ENCODE results near the gene EXOC4. TPM values are rescaled to one million over a fixed set of nuclear protein-coding genes. Genes with fewer than 3 reads are reported as not detected.

EXOC4 gene
- total and polyA plus RNA-seq, 2 of the 13 experiments (the other 11 are each of a cell fraction or from before 2014, with no cell fraction given), result 22.5 to 39.0 TPM

GRCh38 chr7:133936074-133936473 is 683.2 kb downstream of the EXOC4 start:
- no peaks in the 10 kb centered on the region for H4K20me1 ChIP-seq (ENCODE audit: insufficient read depth, low read length)
- TF ChIP-seq, protein P1, sequence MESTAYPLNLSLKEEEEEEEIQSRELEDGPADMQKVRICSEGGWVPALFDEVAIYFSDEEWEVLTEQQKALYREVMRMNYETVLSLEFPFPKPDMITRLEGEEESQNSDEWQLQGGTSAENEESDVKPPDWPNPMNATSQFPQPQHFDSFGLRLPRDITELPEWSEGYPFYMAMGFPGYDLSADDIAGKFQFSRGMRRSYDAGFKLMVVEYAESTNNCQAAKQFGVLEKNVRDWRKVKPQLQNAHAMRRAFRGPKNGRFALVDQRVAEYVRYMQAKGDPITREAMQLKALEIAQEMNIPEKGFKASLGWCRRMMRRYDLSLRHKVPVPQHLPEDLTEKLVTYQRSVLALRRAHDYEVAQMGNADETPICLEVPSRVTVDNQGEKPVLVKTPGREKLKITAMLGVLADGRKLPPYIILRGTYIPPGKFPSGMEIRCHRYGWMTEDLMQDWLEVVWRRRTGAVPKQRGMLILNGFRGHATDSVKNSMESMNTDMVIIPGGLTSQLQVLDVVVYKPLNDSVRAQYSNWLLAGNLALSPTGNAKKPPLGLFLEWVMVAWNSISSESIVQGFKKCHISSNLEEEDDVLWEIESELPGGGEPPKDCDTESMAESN (CRISPR knock-in tag; conservative IDR thresholded peaks at IDR 0.05), result no peak
- TF ChIP-seq ZFYVE20 (CRISPR knock-in tag; IDR thresholded peaks at IDR 0.05; ENCODE audit: borderline replicate concordance, low read depth) (no peak), ZBTB20 (CRISPR knock-in tag; IDR thresholded peaks at IDR 0.05; ENCODE audit: borderline replicate concordance, low read depth) (no peak), ZNF253 (CRISPR knock-in tag; IDR thresholded peaks at IDR 0.05; ENCODE audit: borderline replicate concordance) (no peak), CSRNP1 (CRISPR knock-in tag; IDR thresholded peaks at IDR 0.05) (no peak), SAFB2 (CRISPR knock-in tag; IDR thresholded peaks at IDR 0.05; ENCODE audit: borderline replicate concordance, low read depth) (no peak), ZNF781 (CRISPR knock-in tag; IDR thresholded peaks at IDR 0.05; ENCODE audit: borderline replicate concordance, not compliant biosample characterization) (no peak), FOXJ3 (CRISPR knock-in tag; IDR thresholded peaks at IDR 0.05; ENCODE audit: borderline replicate concordance) (no peak), FOXM1 (CRISPR knock-in tag; IDR thresholded peaks at IDR 0.05) (no peak), XRCC5 (optimal IDR thresholded peaks at IDR 0.05; ENCODE audit: low read length) (no peak), PHF8 (CRISPR knock-in tag; IDR thresholded peaks at IDR 0.05) (no peak), ZNF260 (CRISPR knock-in tag; IDR thresholded peaks at IDR 0.05; ENCODE audit: borderline replicate concordance, low read depth) (no peak), ZNF549 (CRISPR knock-in tag; IDR thresholded peaks at IDR 0.05) (no peak), ZNF770 (CRISPR knock-in tag; IDR thresholded peaks at IDR 0.05) (no peak)
- TF ChIP-seq, protein P2, sequence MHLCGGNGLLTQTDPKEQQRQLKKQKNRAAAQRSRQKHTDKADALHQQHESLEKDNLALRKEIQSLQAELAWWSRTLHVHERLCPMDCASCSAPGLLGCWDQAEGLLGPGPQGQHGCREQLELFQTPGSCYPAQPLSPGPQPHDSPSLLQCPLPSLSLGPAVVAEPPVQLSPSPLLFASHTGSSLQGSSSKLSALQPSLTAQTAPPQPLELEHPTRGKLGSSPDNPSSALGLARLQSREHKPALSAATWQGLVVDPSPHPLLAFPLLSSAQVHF (CRISPR knock-in tag; IDR thresholded peaks at IDR 0.05), result no peak
- H3K9ac ChIP-seq (ENCODE audit: insufficient read depth, low read depth, low read length), result no peak overlapping the region
- ATAC-seq, result no peak
- H3K27ac ChIP-seq (ENCODE audit: extremely low read length, insufficient read depth, low read length), result no peak overlapping the region
- FAIRE-seq, result no peak
- intact Hi-C loops (cut with micrococcal nuclease; ENCODE audit: unreplicated experiment), result no loop called here
- in situ Hi-C loops (cut with HindIII; ENCODE audit: extremely low pct_ligation_motif_present, low pct_unique_long_range_greater_than_20kb), result no loop called here
- no peaks in the 10 kb centered on the region for H3K79me2 ChIP-seq (ENCODE audit: insufficient read depth, low read length)
- H3K27me3 ChIP-seq (ENCODE audit: control insufficient read depth in 1 of 2, insufficient read depth in 2 of 2, low read length in 2 of 2), result no peaks in the 10 kb centered on the region
- POLR2A ChIA-PET, result no interaction called here
- CTCF ChIA-PET (ENCODE audit: low intra/inter-chr PET ratio, low total read pairs), result no interaction called here
- H2AFZ ChIP-seq (ENCODE audit: low read length), result no peak overlapping the region
- no peak overlapping the region for H3K4me3 ChIP-seq (replicated peaks in 1 of 3; ENCODE audit: insufficient read depth in 1 of 3, low read depth in 2 of 3, low read length in 3 of 3)
- WGBS (ENCODE audit: low lambda C conversion rate), result 93% methylated on average over 7 of the region's 7 CpGs
- H3K9me3 ChIP-seq (ENCODE audit: low read length), result no peaks in the 10 kb centered on the region
- no peaks in the 10 kb centered on the region for H3K4me1 ChIP-seq (ENCODE audit: insufficient read depth, low read length)
- no TSS peak for BruUV-seq (replicated peaks)
- DNase-seq (ENCODE audit: low spot score), result no peak
- H3K4me2 ChIP-seq (ENCODE audit: low read depth, low read length), result no peak overlapping the region
- H3K36me3 ChIP-seq (replicated peaks in 1 of 2; ENCODE audit: control insufficient read depth in 1 of 2, insufficient read depth in 2 of 2, low read length in 2 of 2), result no peaks in the 10 kb centered on the region

All from HepG2 (cell line).